Measurements from ENCODE around the gene GPC1. TPM values are rescaled to one million over a fixed set of nuclear protein-coding genes. Genes with fewer than 3 reads are reported as not detected.

GPC1 gene
- total and polyA plus RNA-seq, 2 donors (not counting 1 experiment from before 2014, with no cell fraction given) = 1.2 to 3.3 TPM

DNA sequence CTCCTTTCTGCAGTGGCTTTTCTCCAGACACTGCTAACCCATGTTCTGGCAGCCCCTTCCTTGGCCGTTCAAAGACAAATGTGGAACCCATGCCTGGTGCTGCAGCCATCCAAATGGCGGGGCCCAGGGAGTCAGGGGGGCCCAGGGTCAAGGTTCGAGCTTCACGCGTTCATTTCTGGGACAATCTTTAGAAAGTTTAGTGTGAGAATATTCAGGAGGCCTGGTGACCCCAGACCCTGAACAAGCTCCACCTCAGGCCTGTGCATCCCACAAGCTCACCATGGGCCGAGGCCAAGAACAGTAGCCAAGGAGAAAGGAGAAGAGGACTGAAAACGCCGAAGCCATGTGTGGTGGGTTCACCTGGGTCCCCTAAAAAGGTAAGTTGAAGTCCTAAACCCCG, 67.9 kb downstream of the GPC1 start:
- no peak overlapping the region for H3K27ac Mint-ChIP-seq
- no peaks in the 10 kb centered on the region for H3K27me3 Mint-ChIP-seq
- Histone ChIP-seq H3K4me3 (ENCODE audit: control extremely low read depth in 1 of 5, extremely low read depth in 1 of 5, insufficient read depth in 1 of 5, low read depth in 2 of 5, low read length in 4 of 5) (no peak overlapping the region), H3K4me2 (replicated peaks; ENCODE audit: low read depth, low read length, poor library complexity, severe bottlenecking) (no peak overlapping the region), H3K9ac (ENCODE audit: low read length) (no peak overlapping the region), H4K20me1 (ENCODE audit: control insufficient read depth, insufficient read depth, low read length, poor library complexity, severe bottlenecking) (no peaks in the 10 kb centered on the region), H3K27ac (ENCODE audit: low read length in 2 of 2) (no peak overlapping the region), H3K36me3 (replicated peaks in 1 of 2; ENCODE audit: control extremely low read depth in 1 of 2, control insufficient read depth in 1 of 2, extremely low read depth in 1 of 2, insufficient read depth in 2 of 2, low read length in 1 of 2) (peaks cover 0 to 13% of the 10 kb centered on the region in 2 experiments), H3K9me3 (ENCODE audit: control extremely low read depth in 1 of 3, control insufficient read depth in 2 of 3, insufficient read depth in 1 of 3, low read length in 2 of 3) (no peaks in the 10 kb centered on the region), H3K79me2 (ENCODE audit: control insufficient read depth, insufficient read depth, low read length) (no peaks in the 10 kb centered on the region), H2AFZ (ENCODE audit: insufficient read depth, low read depth, low read length, poor library complexity, severe bottlenecking) (no peak overlapping the region), H3K27me3 (replicated peaks in 1 of 4; ENCODE audit: control extremely low read depth in 1 of 4, control insufficient read depth in 3 of 4, insufficient read depth in 4 of 4, low read length in 3 of 4) (no peaks in the 10 kb centered on the region), H3K4me1 (ENCODE audit: control insufficient read depth in 2 of 2, insufficient read depth in 2 of 2, low read length in 2 of 2) (peaks cover 0 to 6% of the 10 kb centered on the region in 2 donors)
- no peaks in the 10 kb centered on the region for H3K4me1 Mint-ChIP-seq
- intact Hi-C loops (cut with micrococcal nuclease) = no loop called here
- ChIA-PET POLR2A (no interaction called here), CTCF (interaction anchor here (2.1 kb wide), 1 partner anchor 10 kb away, joined by 6 read pairs; no protein-coding TSS in a partner anchor)
- no peaks in the 10 kb centered on the region for H3K9me3 Mint-ChIP-seq (ENCODE audit: insufficient read depth)
- ATAC-seq (ENCODE audit: low read depth) (no peak), DNase-seq (no peak)
- no peak overlapping the region for H3K4me3 Mint-ChIP-seq
- WGBS (ENCODE audit: insufficient coverage) = 94% methylated on average over 9 of the region's 9 CpGs
- TF ChIP-seq EZH2 (IDR thresholded peaks at IDR 0.05; ENCODE audit: borderline replicate concordance, insufficient read depth, low read depth, low read length, poor library complexity, severe bottlenecking) = no peak
- TF ChIP-seq, protein P1, sequence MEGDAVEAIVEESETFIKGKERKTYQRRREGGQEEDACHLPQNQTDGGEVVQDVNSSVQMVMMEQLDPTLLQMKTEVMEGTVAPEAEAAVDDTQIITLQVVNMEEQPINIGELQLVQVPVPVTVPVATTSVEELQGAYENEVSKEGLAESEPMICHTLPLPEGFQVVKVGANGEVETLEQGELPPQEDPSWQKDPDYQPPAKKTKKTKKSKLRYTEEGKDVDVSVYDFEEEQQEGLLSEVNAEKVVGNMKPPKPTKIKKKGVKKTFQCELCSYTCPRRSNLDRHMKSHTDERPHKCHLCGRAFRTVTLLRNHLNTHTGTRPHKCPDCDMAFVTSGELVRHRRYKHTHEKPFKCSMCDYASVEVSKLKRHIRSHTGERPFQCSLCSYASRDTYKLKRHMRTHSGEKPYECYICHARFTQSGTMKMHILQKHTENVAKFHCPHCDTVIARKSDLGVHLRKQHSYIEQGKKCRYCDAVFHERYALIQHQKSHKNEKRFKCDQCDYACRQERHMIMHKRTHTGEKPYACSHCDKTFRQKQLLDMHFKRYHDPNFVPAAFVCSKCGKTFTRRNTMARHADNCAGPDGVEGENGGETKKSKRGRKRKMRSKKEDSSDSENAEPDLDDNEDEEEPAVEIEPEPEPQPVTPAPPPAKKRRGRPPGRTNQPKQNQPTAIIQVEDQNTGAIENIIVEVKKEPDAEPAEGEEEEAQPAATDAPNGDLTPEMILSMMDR (IDR thresholded peaks at IDR 0.05) = no peak

DNA sequence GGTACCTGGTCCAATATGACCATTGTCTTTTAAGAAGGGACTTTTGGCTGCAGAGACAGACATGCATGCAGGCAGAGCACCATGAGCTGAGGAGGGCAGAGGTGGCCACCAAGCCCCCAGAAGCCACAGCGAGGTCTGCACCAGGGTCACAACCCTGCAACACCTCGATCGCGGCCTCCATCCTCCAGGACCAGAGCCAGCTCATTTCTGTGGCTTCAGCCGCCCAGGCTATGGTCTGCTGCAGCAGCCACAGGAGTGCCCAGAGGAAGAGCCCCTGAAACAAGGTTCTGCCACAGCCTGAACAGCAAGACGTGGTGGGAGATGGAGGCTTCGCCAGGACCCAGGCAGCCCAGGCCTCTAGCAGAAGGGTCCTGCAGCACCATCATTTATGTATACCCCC, 68.4 kb downstream of the GPC1 start:
- WGBS (ENCODE audit: insufficient coverage) = 99% methylated on average over 7 of the region's 7 CpGs
- Mint-ChIP-seq H3K4me3 (no peak overlapping the region), H3K27me3 (no peaks in the 10 kb centered on the region), H3K27ac (no peak overlapping the region), H3K4me1 (no peaks in the 10 kb centered on the region), H3K9me3 (ENCODE audit: insufficient read depth) (no peaks in the 10 kb centered on the region)
- Histone ChIP-seq H3K9me3 (ENCODE audit: control extremely low read depth in 1 of 3, control insufficient read depth in 2 of 3, insufficient read depth in 1 of 3, low read length in 2 of 3) (no peaks in the 10 kb centered on the region), H3K4me3 (ENCODE audit: control extremely low read depth in 1 of 5, extremely low read depth in 1 of 5, insufficient read depth in 1 of 5, low read depth in 2 of 5, low read length in 4 of 5) (no peak overlapping the region), H3K27me3 (replicated peaks in 1 of 4; ENCODE audit: control extremely low read depth in 1 of 4, control insufficient read depth in 3 of 4, insufficient read depth in 4 of 4, low read length in 3 of 4) (no peaks in the 10 kb centered on the region), H3K79me2 (ENCODE audit: control insufficient read depth, insufficient read depth, low read length) (no peaks in the 10 kb centered on the region), H3K36me3 (replicated peaks in 1 of 2; ENCODE audit: control extremely low read depth in 1 of 2, control insufficient read depth in 1 of 2, extremely low read depth in 1 of 2, insufficient read depth in 2 of 2, low read length in 1 of 2) (peaks cover 0 to 8% of the 10 kb centered on the region in 2 experiments), H3K4me2 (replicated peaks; ENCODE audit: low read depth, low read length, poor library complexity, severe bottlenecking) (no peak overlapping the region), H3K9ac (ENCODE audit: low read length) (no peak overlapping the region), H3K27ac (ENCODE audit: low read length in 2 of 2) (no peak overlapping the region), H3K4me1 (ENCODE audit: control insufficient read depth in 2 of 2, insufficient read depth in 2 of 2, low read length in 2 of 2) (peaks cover 0 to 2% of the 10 kb centered on the region in 2 donors), H2AFZ (ENCODE audit: insufficient read depth, low read depth, low read length, poor library complexity, severe bottlenecking) (no peak overlapping the region), H4K20me1 (ENCODE audit: control insufficient read depth, insufficient read depth, low read length, poor library complexity, severe bottlenecking) (no peaks in the 10 kb centered on the region)
- intact Hi-C loops (cut with micrococcal nuclease) = no loop called here
- ChIA-PET CTCF (interaction anchor here (2.1 kb wide), 1 partner anchor 10 kb away, joined by 6 read pairs; no protein-coding TSS in a partner anchor), POLR2A (no interaction called here)
- DNase-seq (no peak), ATAC-seq (ENCODE audit: low read depth) (no peak)
- TF ChIP-seq EZH2 (IDR thresholded peaks at IDR 0.05; ENCODE audit: borderline replicate concordance, insufficient read depth, low read depth, low read length, poor library complexity, severe bottlenecking) = no peak
- TF ChIP-seq, protein P1 (IDR thresholded peaks at IDR 0.05) = no peak
